ENCODE results near the gene PRSS16.

- TF ChIP-seq CTCF (IDR thresholded peaks at IDR 0.05) (no peak), POLR2A (IDR thresholded peaks at IDR 0.05) (no peak)
Measured at GRCh38 chr6:27239258-27239657, 8.2 kb upstream of the PRSS16 start.
